ENCODE data around the gene RPL13. TPM values are rescaled to one million over a fixed set of nuclear protein-coding genes. Genes with fewer than 3 reads are reported as not detected.

The RPL13 gene
- total RNA-seq, 1 donor from 2014 or later, result 4,854 TPM

- DNase-seq (ENCODE audit: extremely low read depth, low read depth, low spot score), result no peak
These were observed 15.8 kb upstream of the RPL13 start for GRCh38 chr16:89544713-89545043.

- no peak for DNase-seq (ENCODE audit: extremely low read depth, low read depth, low spot score)
These were observed 15.2 kb upstream of the RPL13 start for GRCh38 chr16:89545044-89545830.

DNA sequence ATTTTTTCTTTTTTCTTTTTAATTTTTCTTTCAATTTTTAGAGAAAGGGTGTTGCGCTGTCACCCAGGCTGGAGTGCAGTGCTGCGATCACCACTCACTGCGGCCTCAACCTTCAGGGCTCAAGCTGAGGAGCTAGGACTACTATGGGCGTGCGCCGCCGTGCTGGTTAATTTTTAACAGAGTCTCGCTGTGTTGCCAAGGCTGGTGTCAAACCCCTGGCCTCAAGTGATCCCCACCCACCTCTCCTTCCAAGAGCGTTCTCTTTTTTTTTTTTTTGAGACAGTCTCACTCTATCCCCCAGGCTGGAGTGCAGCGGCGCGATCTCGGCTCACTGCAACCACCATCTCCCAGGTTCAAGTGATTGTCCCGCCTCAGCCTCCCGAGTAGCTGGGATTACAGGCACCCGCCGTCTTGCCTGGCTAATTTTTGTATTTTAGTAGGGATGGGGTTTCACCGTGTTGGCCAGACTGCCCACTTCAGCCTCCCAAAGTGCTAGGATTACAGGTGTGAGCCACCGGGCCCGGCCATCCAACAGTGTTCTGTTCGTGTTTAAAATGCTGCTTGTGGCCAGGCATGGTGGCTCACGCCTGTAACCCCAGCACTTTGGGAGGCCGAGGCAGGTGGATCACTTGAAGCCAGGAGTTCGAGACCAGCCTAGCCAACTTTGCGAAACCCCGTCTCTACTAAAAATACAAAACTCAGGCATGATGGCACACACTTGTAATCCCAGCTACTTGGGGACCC is 14.5 kb upstream of the RPL13 start:
- no peak for DNase-seq (ENCODE audit: extremely low read depth, low read depth, low spot score)

DNA sequence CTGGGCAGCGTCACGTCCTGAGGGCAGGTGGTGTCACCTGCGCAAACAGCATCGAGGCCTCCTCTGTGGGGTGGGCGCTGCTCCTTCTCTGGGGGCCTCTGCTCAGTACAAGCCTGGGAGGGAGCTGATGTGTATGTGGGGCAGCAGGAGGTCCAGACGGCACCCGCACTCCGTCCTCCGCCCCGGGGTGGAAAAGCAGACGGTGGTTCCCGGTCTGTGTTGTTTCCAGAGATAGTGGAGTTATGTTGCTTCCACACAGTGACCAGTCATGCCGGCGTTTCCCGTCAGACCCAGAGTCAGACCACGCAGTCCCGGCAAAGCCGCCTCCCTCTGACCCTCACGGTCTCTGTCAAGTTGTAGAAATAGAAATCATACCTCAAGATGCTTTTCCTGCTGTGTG is 13.7 kb upstream of the RPL13 start:
- no peak for DNase-seq (ENCODE audit: extremely low read depth, low read depth, low spot score)

DNA sequence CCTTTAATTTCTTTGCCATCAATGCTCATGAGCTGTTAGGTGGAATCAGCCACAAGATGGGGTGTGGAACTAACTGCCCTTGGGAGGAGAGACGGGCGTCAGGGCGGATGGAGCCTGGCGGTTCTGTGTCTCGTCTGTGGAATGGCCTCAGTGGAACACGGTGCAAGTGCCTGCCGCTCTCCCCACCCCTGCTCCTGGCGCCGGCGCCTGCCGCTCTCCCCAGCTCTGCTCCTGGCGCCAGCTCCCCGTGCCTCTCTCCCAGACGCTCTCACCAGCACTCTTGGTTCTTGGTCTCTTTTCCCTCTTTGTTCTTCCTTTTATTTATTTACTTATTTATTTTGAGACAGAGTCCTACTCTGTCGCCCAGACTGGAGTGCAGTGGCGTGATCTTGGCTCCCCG is 13.2 kb upstream of the RPL13 start:
- no peak for DNase-seq (ENCODE audit: extremely low read depth, low read depth, low spot score)

DNA sequence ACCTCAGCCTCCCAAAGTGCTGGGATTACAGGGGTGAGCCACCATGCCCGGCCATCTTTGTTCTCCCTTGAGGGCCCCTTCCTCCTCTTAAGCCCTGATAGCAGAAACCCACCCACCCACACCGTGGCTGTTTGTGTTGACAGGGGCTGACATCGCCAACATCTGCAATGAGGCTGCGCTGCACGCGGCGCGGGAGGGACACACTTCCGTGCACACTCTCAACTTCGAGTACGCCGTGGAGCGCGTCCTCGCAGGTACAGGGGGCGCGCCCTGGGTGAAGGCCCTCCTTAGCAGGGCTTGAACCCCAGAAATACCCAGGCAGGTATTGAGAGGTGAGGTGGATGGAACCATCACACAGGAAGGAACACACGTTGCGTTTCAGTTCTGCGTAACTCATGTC is 12.6 kb upstream of the RPL13 start:
- DNase-seq (ENCODE audit: extremely low read depth, low read depth, low spot score), result no peak

GRCh38 chr16:89548344-89549006 is 12.0 kb upstream of the RPL13 start:
- DNase-seq (ENCODE audit: extremely low read depth, low read depth, low spot score), result no peak

DNA sequence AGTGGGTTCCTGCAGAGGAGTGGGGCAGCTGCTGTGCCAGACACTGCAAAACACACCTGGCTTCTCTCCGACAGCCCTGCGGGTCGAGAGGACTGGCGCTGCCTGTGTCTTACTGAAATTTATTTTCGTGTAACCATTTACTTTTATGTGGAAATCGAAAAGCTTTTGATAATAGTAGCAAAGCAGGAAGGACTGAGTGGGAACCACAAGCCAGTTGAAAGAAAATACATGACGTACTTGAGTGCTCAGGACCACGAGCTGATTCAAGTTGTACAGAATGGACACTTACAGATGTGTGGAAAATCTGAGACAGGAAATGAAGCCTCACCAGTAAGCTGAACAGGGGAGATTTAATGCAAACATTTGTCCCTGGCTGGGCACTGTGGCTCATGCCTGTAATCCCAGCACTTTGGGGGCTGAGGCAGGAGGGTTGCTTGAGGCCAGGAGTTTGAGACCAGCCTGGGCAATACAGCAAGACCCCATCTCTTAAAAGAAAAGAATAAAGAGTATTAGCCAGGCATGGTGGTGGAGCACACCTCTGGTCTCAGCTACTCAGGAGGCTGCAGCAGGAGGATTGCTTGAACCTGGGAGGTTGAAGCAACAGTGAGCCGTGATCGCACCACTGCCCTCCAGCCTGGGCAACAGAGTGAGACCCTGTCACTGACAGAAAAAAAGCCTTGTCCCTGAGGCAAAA is 11.3 kb upstream of the RPL13 start:
- DNase-seq (ENCODE audit: extremely low read depth, low read depth, low spot score), result no peak

DNA sequence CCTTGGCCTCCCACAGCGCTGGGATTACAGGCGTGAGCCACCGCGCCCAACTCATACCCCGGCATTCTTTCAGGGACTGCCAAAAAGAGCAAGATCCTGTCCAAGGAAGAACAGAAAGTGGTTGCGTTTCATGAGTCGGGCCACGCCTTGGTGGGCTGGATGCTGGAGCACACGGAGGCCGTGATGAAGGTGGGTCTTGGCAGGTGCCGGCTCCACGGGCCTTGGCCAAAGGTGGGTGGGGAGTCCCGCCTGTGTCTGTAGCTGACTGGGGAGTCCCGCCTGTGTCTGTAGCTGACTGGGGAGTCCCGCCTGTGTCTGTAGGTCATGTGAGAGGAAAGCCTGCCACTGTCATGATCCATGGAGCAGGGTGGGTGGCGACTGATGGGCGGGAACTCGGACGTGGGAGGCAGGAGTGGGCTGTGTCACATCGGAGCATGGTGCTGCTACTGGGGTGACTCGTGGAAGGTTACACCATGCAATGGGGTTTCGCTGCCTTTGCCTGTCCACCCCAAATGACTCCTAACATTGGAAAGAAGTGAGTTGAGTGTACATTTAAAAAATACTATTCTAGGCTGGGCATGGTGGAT is 10.0 kb upstream of the RPL13 start:
- no peak for DNase-seq (ENCODE audit: extremely low read depth, low read depth, low spot score)

DNA sequence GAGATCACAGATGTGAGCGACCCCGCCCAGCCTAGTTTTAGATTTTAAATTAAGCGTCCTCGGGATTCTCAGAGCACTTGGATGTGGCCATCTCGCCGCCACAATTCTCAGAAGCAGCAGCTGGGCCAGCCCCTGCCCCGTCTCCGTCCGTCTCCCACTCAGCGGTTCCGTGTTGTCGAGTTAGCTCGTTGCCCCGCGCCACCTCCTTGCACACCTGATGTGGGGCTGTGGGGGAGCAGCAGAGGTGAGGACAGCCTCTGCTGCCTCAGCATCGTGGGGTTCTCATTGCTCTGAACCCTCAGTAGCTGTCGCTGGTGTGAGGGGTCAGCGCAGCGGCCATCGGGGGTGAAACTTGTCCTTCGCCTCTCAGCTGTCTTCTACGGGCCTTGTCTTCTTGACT is 8.2 kb upstream of the RPL13 start:
- DNase-seq (ENCODE audit: extremely low read depth, low read depth, low spot score), result no peak

GRCh38 chr16:89552913-89553312 is 7.6 kb upstream of the RPL13 start:
- no peak for DNase-seq (ENCODE audit: extremely low read depth, low read depth, low spot score)

DNA sequence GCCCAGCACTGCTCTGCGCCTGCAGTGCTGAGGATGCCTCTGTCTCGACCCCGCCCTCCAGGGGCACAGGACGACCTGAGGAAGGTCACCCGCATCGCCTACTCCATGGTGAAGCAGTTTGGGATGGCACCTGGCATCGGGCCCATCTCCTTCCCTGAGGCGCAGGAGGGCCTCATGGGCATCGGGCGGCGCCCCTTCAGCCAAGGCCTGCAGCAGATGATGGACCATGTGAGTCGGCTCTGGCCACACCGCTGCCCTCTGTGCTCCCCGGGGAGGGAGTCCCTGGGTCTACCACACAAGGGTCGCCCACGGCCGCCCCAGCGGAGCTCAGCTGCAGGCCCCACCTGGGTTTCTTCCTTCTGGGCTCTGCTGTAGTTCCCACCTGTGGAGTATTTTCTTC is 6.7 kb upstream of the RPL13 start:
- DNase-seq (ENCODE audit: extremely low read depth, low read depth, low spot score), result no peak

GRCh38 chr16:89554343-89554742 is 6.1 kb upstream of the RPL13 start:
- DNase-seq (ENCODE audit: extremely low read depth, low read depth, low spot score), result no peak

GRCh38 chr16:89555265-89555664 is 5.2 kb upstream of the RPL13 start:
- no peak for DNase-seq (ENCODE audit: extremely low read depth, low read depth, low spot score)

- no peak for DNase-seq (ENCODE audit: extremely low read depth, low read depth, low spot score)
These were observed 4.7 kb upstream of the RPL13 start for GRCh38 chr16:89555780-89556179.

- DNase-seq (ENCODE audit: extremely low read depth, low read depth, low spot score), result no peak
These were observed 3.5 kb upstream of the RPL13 start for GRCh38 chr16:89556750-89557689.

DNA sequence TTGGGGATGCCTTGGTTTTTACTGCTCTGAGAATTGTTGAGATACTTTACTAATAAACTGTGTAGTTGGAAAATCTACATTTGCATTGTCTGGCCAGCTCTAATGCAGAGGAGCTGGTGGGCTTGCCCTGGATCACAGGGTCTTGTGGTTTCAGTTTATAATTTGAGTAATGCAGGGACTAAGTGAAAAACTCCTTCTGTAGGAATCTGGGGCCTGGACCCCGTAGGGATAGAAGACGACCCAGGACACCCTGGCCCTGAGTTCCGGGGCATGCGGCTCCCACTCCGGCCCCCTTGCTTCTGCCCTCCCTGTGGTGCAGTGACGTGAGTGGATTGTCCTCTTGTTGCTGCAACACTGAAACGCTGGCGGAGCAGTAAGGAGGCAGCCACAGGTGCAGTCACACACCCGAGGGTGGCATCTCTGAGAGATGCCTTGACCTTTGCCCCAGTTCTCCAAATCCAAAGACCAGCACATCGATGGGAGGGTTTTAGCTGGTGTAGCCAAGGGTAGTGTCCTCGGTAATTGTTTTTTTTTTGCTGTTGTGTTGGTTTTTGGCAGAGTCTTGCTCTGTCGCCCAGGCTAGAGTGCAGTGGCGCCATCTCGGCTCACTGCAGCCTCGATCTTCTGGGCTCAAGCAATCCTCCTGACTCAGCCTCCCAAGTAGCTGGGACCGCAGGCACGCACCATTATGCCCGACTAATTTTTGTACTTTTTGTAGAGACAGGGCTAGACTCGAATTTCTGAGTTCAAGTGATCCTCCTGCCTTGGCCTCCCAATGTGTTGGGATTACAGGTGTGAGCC is 2.6 kb upstream of the RPL13 start:
- DNase-seq (ENCODE audit: extremely low read depth, low read depth, low spot score), result no peak

- no peak for DNase-seq (ENCODE audit: extremely low read depth, low read depth, low spot score)
These were observed 831 bp downstream of the RPL13 start for GRCh38 chr16:89561142-89561883.

All from glomerular endothelial cell (primary cell).